K562 (cell line): ENCODE results near the gene ZCCHC14. TPM values are rescaled to one million over a fixed set of nuclear protein-coding genes. Genes with fewer than 3 reads are reported as not detected.

Experiments
- ATAC-seq: fragments of 200-7000 bp; cut with Tn5 transposase; 3 replicates; pipeline ENCODE4 v1.9.1; 2020; ENCODE audit warnings: moderate library complexity
- BruUV-seq: library from RNA; stranded (reverse); fragments of 400-500 nt; replicated peaks from 2 replicates; lab custom pipeline; 2021; lab: Mats Ljungman, UMichigan
- CTCF ChIA-PET: fragments of 300-600 bp; formaldehyde crosslinking; extraction: SDS; loops from one replicate; lab custom pipeline; 2021; ENCODE audit warnings: low intra/inter-chr PET ratio; lab: Yijun Ruan, JAX
- POLR2A ChIA-PET: fragments of 300-600, 350-650 bp; sonication (Branson Sonifier 250); formaldehyde crosslinking; extraction: SDS; loops from one replicate; lab custom pipeline; 2021; ENCODE audit warnings: antibody characterized with exemption, inconsistent platforms; lab: Yijun Ruan, JAX
- DNase-seq, 4 experiments: peaks; one replicate each; pipeline versions ENCODE4 v3.0.0 to v3.0.0-alpha.2; 2011 to 2018; ENCODE audit warnings: low spot score in 3 of 4, mixed read lengths in 3 of 4; ENCODE audit errors: extremely low read depth in 1 of 4
- FAIRE-seq: peaks from 2 replicates; lab custom pipeline; 2011; peaks lifted over from hg19 to GRCh38; lab: Jason Lieb, UNC
- H2AFZ ChIP-seq: 2 replicates; pipeline ENCODE4 v1.6.0; 2011; ENCODE audit warnings: low read depth, low read length, control low read depth, inconsistent platforms
- H3K27ac ChIP-seq: fragments of 200-600 bp; 3 replicates; pipeline ENCODE4 v1.8.0; 2011; ENCODE audit warnings: low read depth, mild to moderate bottlenecking, control low read depth, inconsistent platforms, low read length, moderate library complexity, mixed read lengths; ENCODE audit errors: extremely low read depth
- H3K27me3 ChIP-seq, 2 experiments: fragments of 300-600 bp in 1 of 2; 2 replicates in 1 of 2; 3 replicates in 1 of 2; pipeline versions ENCODE4 v1.6.0 to v1.8.0; 2011; ENCODE audit warnings: inconsistent platforms in 2 of 2, low read length in 2 of 2, mild to moderate bottlenecking in 1 of 2, mixed read lengths in 1 of 2, moderate library complexity in 1 of 2; ENCODE audit not compliant: control insufficient read depth in 2 of 2, insufficient read depth in 2 of 2
- H3K36me3 ChIP-seq: fragments of 300-600 bp; 3 replicates; pipeline ENCODE4 v1.8.0; 2011; ENCODE audit warnings: mild to moderate bottlenecking, low read length, inconsistent platforms; ENCODE audit not compliant: control insufficient read depth, insufficient read depth
- H3K4me1 ChIP-seq, 2 experiments: fragments of 200-600 bp in 1 of 2; replicated peaks in 1 of 2; 2 replicates in 1 of 2; 3 replicates in 1 of 2; pipeline versions ENCODE4 v1.5.1 to v1.8.0; 2011; ENCODE audit warnings: inconsistent platforms in 2 of 2, low read length in 2 of 2, mild to moderate bottlenecking in 1 of 2, mixed read lengths in 1 of 2, moderate library complexity in 1 of 2; ENCODE audit not compliant: control insufficient read depth in 2 of 2, insufficient read depth in 2 of 2
- H3K4me2 ChIP-seq: 2 replicates; pipeline ENCODE4 v1.6.1; 2011; ENCODE audit warnings: low read length, control low read depth, inconsistent platforms, mixed read lengths; ENCODE audit not compliant: insufficient read depth
- H3K4me3 ChIP-seq: fragments of 200-600 bp; sonication (generic), shearing (Covaris generic); 2 replicates; pipeline ENCODE4 v1.5.1; 2016; ENCODE audit warnings: control low read depth, inconsistent platforms
- H3K79me2 ChIP-seq: fragments of 200-600 bp; 3 replicates; pipeline ENCODE4 v1.8.0; 2011; ENCODE audit warnings: low read length, inconsistent platforms; ENCODE audit not compliant: control insufficient read depth, insufficient read depth
- H3K9ac ChIP-seq, 2 experiments: 2 replicates each; pipeline versions ENCODE4 v1.6.0 to v1.6.1; 2011; ENCODE audit warnings: low read depth in 2 of 2, low read length in 2 of 2, control low read depth in 1 of 2, inconsistent platforms in 1 of 2, mild to moderate bottlenecking in 1 of 2, mixed read lengths in 1 of 2; ENCODE audit not compliant: insufficient read depth in 1 of 2
- H3K9me1 ChIP-seq: one replicate; pipeline ENCODE4 v1.6.0; 2011; ENCODE audit warnings: inconsistent platforms, mild to moderate bottlenecking, low read length, moderate library complexity; ENCODE audit not compliant: control insufficient read depth, insufficient read depth
- H3K9me3 ChIP-seq: replicated peaks from 2 replicates; pipeline ENCODE4 v1.5.1; 2011; ENCODE audit warnings: low read depth, low read length, inconsistent platforms; ENCODE audit not compliant: control insufficient read depth, insufficient read depth
- H4K20me1 ChIP-seq: replicated peaks from 2 replicates; pipeline ENCODE4 v1.6.1; 2011; ENCODE audit warnings: low read length, inconsistent platforms, mixed read lengths; ENCODE audit not compliant: control insufficient read depth, insufficient read depth
- FOSL1 ChIP-seq: fragments of 200-800 bp; sonication (Bioruptor generic); conservative IDR thresholded peaks from 2 replicates; pipeline ENCODE4 v1.6.1; 2016; ENCODE audit warnings: missing genetic modification characterization, missing compliant biosample characterization
- GATAD2A ChIP-seq: fragments of 450-650 bp; IDR thresholded peaks from 2 replicates; pipeline ENCODE4 v1.6.1; 2017
- HMGN3 ChIP-seq: IDR thresholded peaks from 2 replicates; pipeline ENCODE4 v1.6.1; 2011; ENCODE audit warnings: borderline replicate concordance, low read depth, mild to moderate bottlenecking, mixed read lengths, low read length; ENCODE audit not compliant: insufficient read length; ENCODE audit errors: extremely low read depth
- MEF2D ChIP-seq: conservative IDR thresholded peaks from 2 replicates; pipeline ENCODE4 v1.6.1; 2016; ENCODE audit warnings: low read depth, missing genetic modification characterization, missing compliant biosample characterization
- NFIX ChIP-seq: fragments of 250-450 bp; sonication (Bioruptor Pico); IDR thresholded peaks from 2 replicates; pipeline ENCODE4 v1.4.0; 2020; ENCODE audit warnings: low read depth, mild to moderate bottlenecking, moderate library complexity
- PCBP2 ChIP-seq: fragments of 200-400 bp; formaldehyde crosslinking; IDR thresholded peaks from 2 replicates; pipeline ENCODE4 v1.6.1; 2018; ENCODE audit warnings: low read length, low read depth, mild to moderate bottlenecking, moderate library complexity; ENCODE audit not compliant: poor library complexity, severe bottlenecking
- PHTF2 ChIP-seq: fragments of 250-450 bp; sonication (Bioruptor Pico); IDR thresholded peaks from 2 replicates; pipeline ENCODE4 v1.5.0; 2021; ENCODE audit warnings: mild to moderate bottlenecking
- POLR2A ChIP-seq: fragments of 450-650 bp; conservative IDR thresholded peaks from 2 replicates; pipeline ENCODE4 v1.6.1; 2016
- RBM25 ChIP-seq: fragments of 200-400 bp; formaldehyde crosslinking; IDR thresholded peaks from 2 replicates; pipeline ENCODE4 v1.6.1; 2018; ENCODE audit warnings: low read length, low read depth, moderate library complexity; ENCODE audit not compliant: severe bottlenecking
- TCF7 ChIP-seq: sonication (generic); IDR thresholded peaks from 2 replicates; pipeline ENCODE4 v1.6.1; 2016; ENCODE audit warnings: antibody characterized with exemption, borderline replicate concordance
- ZFX ChIP-seq: sonication (generic); formaldehyde crosslinking; IDR thresholded peaks from 2 replicates; pipeline ENCODE4 v1.8.0; 2022; ENCODE audit warnings: mild to moderate bottlenecking, missing genetic modification reagents, moderate library complexity
- ZNF3 ChIP-seq: fragments of 250-450 bp; sonication (Bioruptor Pico); IDR thresholded peaks from 2 replicates; pipeline ENCODE4 v1.5.0; 2021; ENCODE audit warnings: mild to moderate bottlenecking, moderate library complexity
- ZNF778 ChIP-seq: fragments of 450-650 bp; formaldehyde crosslinking; IDR thresholded peaks from 2 replicates; pipeline ENCODE4 v1.4.0; 2020; ENCODE audit warnings: mild to moderate bottlenecking, moderate library complexity
- WGBS: fragments of 100-300 bp; shearing (Covaris generic); methylation state at CpG from one replicate; pipeline ENCODE4 v1.1.6; 2016; ENCODE audit warnings: low coverage, mixed read lengths; ENCODE audit not compliant: insufficient coverage; ENCODE audit errors: missing lambda C conversion rate; 5-methylcytosine and 5-hydroxymethylcytosine counted together
- in situ Hi-C: fragments of 300-500 bp; cut with MboI; formaldehyde crosslinking; loops from 4 replicates; pipeline ENCODE4 v1.15.0; 2018; ENCODE audit warnings: inconsistent platforms, mixed read lengths
- intact Hi-C: fragments of 100-400 bp; cut with micrococcal nuclease; formaldehyde crosslinking; loops from 2 replicates; pipeline ENCODE4 v1.14.2; 2022
- polyA plus RNA-seq, 8 experiments: library from polyadenylated mRNA; depleted of rRNA in 4 of 8; stranded (reverse) in 5 of 8; unstranded in 3 of 8; fragments of >200 nt; fragmentation: Nextera tagmentation in 2 of 8; fragmentation: Illumina TruSeq in 1 of 8; extraction: Ambion mirVana in 2 of 8; extraction: Trizol in 1 of 8; gene quantifications; 2 replicates each; pipeline versions ENCODE4 v1.2.1 to v1.2.3, GENCODE V29; 2011 to 2014; ENCODE audit warnings: inconsistent platforms in 1 of 8, missing spikeins in 1 of 8
- total RNA-seq, 7 experiments: library from RNA; depleted of rRNA in 6 of 7; stranded (reverse); fragments of >200 nt in 6 of 7; fragmentation: Illumina TruSeq in 2 of 7; extraction: Trizol in 2 of 7; gene quantifications; 2 replicates each; pipeline versions ENCODE4 v1.2.1 to v1.2.3, GENCODE V29; 2011 to 2021; ENCODE audit warnings: low replicate concordance in 1 of 7
- TF ChIP-seq, protein P1 (sequence below): IDR thresholded peaks from 3 replicates; pipeline ENCODE4 v1.6.1; 2011; ENCODE audit warnings: borderline replicate concordance, mild to moderate bottlenecking, moderate library complexity; ENCODE audit not compliant: insufficient read length; ENCODE audit errors: extremely low read depth
- TF ChIP-seq, protein P2 (sequence below): sonication (generic); formaldehyde crosslinking; IDR thresholded peaks from 2 replicates; pipeline ENCODE4 v1.8.1; 2022; ENCODE audit warnings: missing genetic modification reagents
- TF ChIP-seq, protein P3 (sequence below): fragments of 200-800 bp; sonication (Bioruptor generic); IDR thresholded peaks from 2 replicates; pipeline ENCODE4 v1.6.1; 2017; ENCODE audit warnings: missing genetic modification characterization, missing compliant biosample characterization

Gene ZCCHC14
- total and polyA plus RNA-seq, 9 of the 15 experiments (the other 6 are each of a cell fraction or from before 2014, with no cell fraction given): 1.5 to 12.4 (median 2.9) TPM

DNA sequence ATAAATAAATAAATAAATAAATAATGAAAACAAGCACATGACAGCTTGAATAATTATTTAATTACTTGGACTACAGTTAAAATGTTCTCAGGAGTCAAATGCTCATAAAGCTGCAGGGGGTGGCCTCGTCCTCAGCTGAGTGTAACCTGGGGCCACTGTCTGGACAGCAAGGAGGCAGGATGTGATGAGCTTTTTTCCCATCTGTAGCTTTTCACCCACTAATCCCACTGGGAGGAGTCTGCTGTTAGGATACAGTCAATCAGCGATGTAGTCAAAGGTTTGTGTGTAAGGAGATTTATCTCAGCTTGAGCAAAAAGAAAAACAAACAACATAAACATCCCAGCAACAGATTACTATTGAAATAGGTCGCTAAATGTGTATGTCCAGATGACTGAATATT is 22.5 kb downstream of the ZCCHC14 start:
- WGBS: 41% methylated on average over 3 of the region's 3 CpGs
- intact Hi-C loops: no loop called here
- Histone ChIP-seq H3K79me2 (peaks cover 13% of the 10 kb centered on the region; the same call in 1 of the 3 replicates), H2AFZ (no peak overlapping the region), H3K9ac (no peak overlapping the region), H3K9me3 (no peaks in the 10 kb centered on the region), H3K27ac (no peak overlapping the region), H3K4me2 (no peak overlapping the region), H3K9me1 (no peaks in the 10 kb centered on the region), H3K4me1 (peaks cover 15 to 17% of the 10 kb centered on the region in 2 experiments)
- CTCF ChIA-PET: no interaction called here
- DNase-seq (no peak), FAIRE-seq (no peak)
- no peak for TF ChIP-seq NFIX
- TF ChIP-seq HMGN3: no peak
- TF ChIP-seq FOSL1: no peak
- TF ChIP-seq TCF7: no peak
- TF ChIP-seq ZFX (CRISPR knock-in tag): no peak
- TF ChIP-seq, protein P1, sequence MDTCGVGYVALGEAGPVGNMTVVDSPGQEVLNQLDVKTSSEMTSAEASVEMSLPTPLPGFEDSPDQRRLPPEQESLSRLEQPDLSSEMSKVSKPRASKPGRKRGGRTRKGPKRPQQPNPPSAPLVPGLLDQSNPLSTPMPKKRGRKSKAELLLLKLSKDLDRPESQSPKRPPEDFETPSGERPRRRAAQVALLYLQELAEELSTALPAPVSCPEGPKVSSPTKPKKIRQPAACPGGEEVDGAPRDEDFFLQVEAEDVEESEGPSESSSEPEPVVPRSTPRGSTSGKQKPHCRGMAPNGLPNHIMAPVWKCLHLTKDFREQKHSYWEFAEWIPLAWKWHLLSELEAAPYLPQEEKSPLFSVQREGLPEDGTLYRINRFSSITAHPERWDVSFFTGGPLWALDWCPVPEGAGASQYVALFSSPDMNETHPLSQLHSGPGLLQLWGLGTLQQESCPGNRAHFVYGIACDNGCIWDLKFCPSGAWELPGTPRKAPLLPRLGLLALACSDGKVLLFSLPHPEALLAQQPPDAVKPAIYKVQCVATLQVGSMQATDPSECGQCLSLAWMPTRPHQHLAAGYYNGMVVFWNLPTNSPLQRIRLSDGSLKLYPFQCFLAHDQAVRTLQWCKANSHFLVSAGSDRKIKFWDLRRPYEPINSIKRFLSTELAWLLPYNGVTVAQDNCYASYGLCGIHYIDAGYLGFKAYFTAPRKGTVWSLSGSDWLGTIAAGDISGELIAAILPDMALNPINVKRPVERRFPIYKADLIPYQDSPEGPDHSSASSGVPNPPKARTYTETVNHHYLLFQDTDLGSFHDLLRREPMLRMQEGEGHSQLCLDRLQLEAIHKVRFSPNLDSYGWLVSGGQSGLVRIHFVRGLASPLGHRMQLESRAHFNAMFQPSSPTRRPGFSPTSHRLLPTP: no peak
- TF ChIP-seq RBM25: no peak
- TF ChIP-seq, protein P2, sequence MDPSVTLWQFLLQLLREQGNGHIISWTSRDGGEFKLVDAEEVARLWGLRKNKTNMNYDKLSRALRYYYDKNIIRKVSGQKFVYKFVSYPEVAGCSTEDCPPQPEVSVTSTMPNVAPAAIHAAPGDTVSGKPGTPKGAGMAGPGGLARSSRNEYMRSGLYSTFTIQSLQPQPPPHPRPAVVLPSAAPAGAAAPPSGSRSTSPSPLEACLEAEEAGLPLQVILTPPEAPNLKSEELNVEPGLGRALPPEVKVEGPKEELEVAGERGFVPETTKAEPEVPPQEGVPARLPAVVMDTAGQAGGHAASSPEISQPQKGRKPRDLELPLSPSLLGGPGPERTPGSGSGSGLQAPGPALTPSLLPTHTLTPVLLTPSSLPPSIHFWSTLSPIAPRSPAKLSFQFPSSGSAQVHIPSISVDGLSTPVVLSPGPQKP: no peak
- no peak for TF ChIP-seq ZNF3 (CRISPR knock-in tag)
- TF ChIP-seq, protein P3, sequence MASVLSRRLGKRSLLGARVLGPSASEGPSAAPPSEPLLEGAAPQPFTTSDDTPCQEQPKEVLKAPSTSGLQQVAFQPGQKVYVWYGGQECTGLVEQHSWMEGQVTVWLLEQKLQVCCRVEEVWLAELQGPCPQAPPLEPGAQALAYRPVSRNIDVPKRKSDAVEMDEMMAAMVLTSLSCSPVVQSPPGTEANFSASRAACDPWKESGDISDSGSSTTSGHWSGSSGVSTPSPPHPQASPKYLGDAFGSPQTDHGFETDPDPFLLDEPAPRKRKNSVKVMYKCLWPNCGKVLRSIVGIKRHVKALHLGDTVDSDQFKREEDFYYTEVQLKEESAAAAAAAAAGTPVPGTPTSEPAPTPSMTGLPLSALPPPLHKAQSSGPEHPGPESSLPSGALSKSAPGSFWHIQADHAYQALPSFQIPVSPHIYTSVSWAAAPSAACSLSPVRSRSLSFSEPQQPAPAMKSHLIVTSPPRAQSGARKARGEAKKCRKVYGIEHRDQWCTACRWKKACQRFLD: no peak
- no peak for TF ChIP-seq PCBP2
- no peak for TF ChIP-seq POLR2A
- no peak for TF ChIP-seq ZNF778 (CRISPR knock-in tag)
- TF ChIP-seq PHTF2 (CRISPR knock-in tag): no peak
- no peak for TF ChIP-seq MEF2D (tag)
- TF ChIP-seq GATAD2A: no peak
- TF ChIP-seq, all 486 proteins: peak for 0
- BruUV-seq: no TSS peak
- in situ Hi-C loops: no loop called here
- H4K20me1 ChIP-seq: peaks cover 5% of the 10 kb centered on the region; the same call in 1 of the 2 replicates
- no peak for ATAC-seq
- no peaks in the 10 kb centered on the region for H3K27me3 ChIP-seq
- H3K4me3 ChIP-seq: no peak overlapping the region
- POLR2A ChIA-PET: interaction anchor here (0.6 to 1.9 kb wide), 3 partner anchors 9 to 274 kb away, joined by 3 to 7 read pairs (median 5); no protein-coding TSS in a partner anchor
- H3K36me3 ChIP-seq: no peaks in the 10 kb centered on the region
